Right atrium auricular region (tissue), 2 donors: ENCODE data around the gene ADAMTS17. TPM values are rescaled to one million over a fixed set of nuclear protein-coding genes. Genes with fewer than 3 reads are reported as not detected.

Source experiments
- DNase-seq: peaks from one replicate; pipeline ENCODE4 v3.0.0-alpha.2; 2019; ENCODE audit warnings: low spot score
- H3K27ac ChIP-seq, 2 donors: fragments of 200-600 bp; sonication (generic); 1 replicate in 1 of 2; 2 replicates in 1 of 2; pipeline ENCODE4 v1.5.1; 2016 to 2019
- H3K27me3 ChIP-seq, 2 donors: fragments of 200-600 bp; sonication (generic); one replicate each; pipeline versions ENCODE4 v1.5.1 to v1.6.0; 2017 to 2019
- H3K36me3 ChIP-seq: fragments of 200-600 bp; sonication (generic); one replicate; pipeline ENCODE4 v1.5.1; 2016
- H3K4me1 ChIP-seq, 2 donors: fragments of 200-600 bp; sonication (generic); one replicate each; pipeline versions ENCODE4 v1.5.1 to v1.6.0; 2017 to 2019
- H3K4me3 ChIP-seq, 2 donors: fragments of 200-600 bp; sonication (generic); 1 replicate in 1 of 2; 2 replicates in 1 of 2; pipeline ENCODE4 v1.5.1; 2017 to 2019; ENCODE audit warnings: mild to moderate bottlenecking in 1 of 2, moderate library complexity in 1 of 2
- H3K9me3 ChIP-seq, 2 donors: fragments of 200-600 bp; sonication (generic); one replicate each; pipeline ENCODE4 v1.5.1; 2019
- total RNA-seq, 2 donors: library from RNA; depleted of rRNA; stranded (reverse); fragments of >200 nt; gene quantifications; one replicate each; pipeline ENCODE4 v1.1.0, GENCODE V29; 2016
- TF ChIP-seq, protein P1 (sequence below), 2 donors: fragments of 200-600 bp; sonication (generic); IDR thresholded peaks; one replicate each; pipeline ENCODE4 v1.5.1; 2019; ENCODE audit warnings: antibody characterized with exemption in 2 of 2

Gene ADAMTS17
- total RNA-seq, 2 donors from 2014 or later = 3.6 to 4.4 TPM

DNA sequence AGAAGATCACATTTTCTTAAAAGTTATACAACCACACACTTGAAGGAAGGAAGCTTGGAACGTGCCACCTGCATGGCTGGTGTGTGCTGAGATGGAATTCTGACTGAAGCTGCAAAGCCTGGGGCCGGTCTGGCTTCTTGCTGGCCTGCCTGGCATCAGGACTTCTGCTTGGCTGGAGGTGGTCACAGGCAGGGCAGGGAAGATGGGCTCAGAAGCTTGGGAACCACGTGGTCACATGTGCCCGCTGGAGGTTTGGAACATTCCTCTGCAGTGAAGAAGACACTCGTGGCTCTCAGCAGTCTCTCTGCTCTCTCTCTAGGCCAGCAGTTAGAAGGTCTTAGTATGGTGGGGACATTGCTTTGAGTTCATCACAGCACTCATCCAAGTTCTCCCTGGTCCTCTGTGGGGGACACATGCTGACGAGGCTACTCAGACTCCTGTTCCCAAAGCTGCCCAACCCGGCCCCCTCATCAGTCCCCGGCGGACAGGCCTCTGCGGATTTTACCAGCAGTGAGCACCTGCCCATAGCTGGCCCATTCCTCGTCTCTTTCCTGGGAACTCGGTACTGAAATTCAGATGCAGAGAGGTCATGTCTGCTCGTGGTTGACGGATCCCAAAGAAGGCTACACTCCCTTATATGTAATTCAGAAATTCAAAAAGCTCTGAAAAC lies 229.0 kb downstream of the ADAMTS17 start:
- Histone ChIP-seq H3K4me3 (no peak overlapping the region), H3K27ac (peak overlapping the region; percentile 91 to 95), H3K36me3 (no peaks in the 10 kb centered on the region), H3K27me3 (no peaks in the 10 kb centered on the region), H3K4me1 (peaks cover 0 to 66% of the 10 kb centered on the region in 2 donors), H3K9me3 (no peaks in the 10 kb centered on the region)
- no peak for DNase-seq
- TF ChIP-seq, protein P1, sequence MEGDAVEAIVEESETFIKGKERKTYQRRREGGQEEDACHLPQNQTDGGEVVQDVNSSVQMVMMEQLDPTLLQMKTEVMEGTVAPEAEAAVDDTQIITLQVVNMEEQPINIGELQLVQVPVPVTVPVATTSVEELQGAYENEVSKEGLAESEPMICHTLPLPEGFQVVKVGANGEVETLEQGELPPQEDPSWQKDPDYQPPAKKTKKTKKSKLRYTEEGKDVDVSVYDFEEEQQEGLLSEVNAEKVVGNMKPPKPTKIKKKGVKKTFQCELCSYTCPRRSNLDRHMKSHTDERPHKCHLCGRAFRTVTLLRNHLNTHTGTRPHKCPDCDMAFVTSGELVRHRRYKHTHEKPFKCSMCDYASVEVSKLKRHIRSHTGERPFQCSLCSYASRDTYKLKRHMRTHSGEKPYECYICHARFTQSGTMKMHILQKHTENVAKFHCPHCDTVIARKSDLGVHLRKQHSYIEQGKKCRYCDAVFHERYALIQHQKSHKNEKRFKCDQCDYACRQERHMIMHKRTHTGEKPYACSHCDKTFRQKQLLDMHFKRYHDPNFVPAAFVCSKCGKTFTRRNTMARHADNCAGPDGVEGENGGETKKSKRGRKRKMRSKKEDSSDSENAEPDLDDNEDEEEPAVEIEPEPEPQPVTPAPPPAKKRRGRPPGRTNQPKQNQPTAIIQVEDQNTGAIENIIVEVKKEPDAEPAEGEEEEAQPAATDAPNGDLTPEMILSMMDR (IDR thresholded peaks at IDR 0.05) = no peak

DNA sequence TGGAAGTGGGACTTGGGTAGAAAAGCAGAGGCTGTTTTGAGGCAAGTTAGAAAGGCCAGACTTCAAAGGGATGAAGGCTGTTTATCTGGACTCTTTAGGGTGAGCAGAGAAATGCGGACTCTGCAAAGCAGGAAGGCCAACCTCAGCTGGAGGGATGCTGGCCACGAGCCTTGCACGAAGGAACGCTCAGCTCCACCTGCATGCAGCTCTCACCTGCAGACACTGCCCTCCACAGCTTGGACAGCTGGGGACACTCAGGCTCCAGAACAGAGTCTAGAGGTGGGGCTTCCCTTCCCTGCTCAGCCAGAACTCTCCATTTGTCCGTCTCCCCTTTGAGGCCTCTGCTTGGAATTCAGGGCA lies 229.7 kb downstream of the ADAMTS17 start:
- Histone ChIP-seq H3K4me1 (peaks cover 0 to 67% of the 10 kb centered on the region in 2 donors), H3K27me3 (no peaks in the 10 kb centered on the region), H3K27ac (peak overlapping the region; percentile 91 to 95), H3K9me3 (no peaks in the 10 kb centered on the region), H3K36me3 (no peaks in the 10 kb centered on the region), H3K4me3 (no peak overlapping the region)
- DNase-seq = no peak
- TF ChIP-seq, protein P1 (IDR thresholded peaks at IDR 0.05) = no peak

DNA sequence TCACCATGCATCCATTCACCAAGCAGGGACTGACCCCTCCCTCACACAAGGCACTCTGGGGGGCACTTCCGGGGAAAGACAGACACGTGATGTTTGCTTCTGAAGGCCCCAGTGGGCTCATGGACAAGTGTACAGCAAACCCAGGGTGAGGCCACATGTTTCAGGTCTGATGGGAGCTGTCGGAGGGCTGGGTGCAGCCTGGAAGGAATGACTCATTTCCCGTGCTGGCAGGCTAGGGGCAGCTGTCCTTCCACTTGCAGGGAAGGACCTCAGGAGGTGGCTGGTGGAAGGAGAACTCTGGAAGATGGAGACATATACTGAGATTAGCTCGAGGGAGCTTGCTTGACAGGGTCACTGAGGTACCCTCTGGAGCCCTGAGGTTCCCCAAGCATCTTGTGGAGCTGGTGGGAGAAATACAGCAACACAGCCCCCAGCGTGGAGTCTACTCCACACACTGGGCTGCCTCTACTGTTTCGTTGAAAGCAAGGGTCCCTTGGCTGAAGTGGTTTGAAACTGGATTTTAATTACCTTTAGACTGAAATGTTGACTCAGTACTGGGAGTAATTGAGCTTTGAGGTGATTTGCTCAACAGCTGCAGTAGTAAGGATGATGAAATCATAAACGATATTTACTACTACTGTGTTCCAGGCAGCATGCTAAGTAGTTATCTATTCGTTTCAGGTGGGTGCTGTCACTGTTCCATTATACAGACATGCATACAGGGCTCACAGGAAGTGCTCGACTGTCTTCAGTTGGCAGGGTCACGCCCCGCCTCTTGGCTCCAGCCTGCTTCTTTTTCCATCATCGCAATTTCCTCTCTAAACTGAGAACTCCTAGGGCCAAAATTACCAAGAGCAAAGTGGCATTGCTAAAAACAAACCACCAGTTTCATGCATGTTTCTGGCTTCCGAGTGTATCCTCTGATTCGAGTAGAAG lies 230.4 kb downstream of the ADAMTS17 start:
- Histone ChIP-seq H3K9me3 (no peaks in the 10 kb centered on the region), H3K27ac (peak overlapping the region; percentile 91 to 95), H3K4me3 (no peak overlapping the region), H3K4me1 (peaks cover 0 to 67% of the 10 kb centered on the region in 2 donors), H3K36me3 (no peaks in the 10 kb centered on the region), H3K27me3 (no peaks in the 10 kb centered on the region)
- TF ChIP-seq, protein P1 (IDR thresholded peaks at IDR 0.05) = no peak
- peak; percentile 95 for DNase-seq

DNA sequence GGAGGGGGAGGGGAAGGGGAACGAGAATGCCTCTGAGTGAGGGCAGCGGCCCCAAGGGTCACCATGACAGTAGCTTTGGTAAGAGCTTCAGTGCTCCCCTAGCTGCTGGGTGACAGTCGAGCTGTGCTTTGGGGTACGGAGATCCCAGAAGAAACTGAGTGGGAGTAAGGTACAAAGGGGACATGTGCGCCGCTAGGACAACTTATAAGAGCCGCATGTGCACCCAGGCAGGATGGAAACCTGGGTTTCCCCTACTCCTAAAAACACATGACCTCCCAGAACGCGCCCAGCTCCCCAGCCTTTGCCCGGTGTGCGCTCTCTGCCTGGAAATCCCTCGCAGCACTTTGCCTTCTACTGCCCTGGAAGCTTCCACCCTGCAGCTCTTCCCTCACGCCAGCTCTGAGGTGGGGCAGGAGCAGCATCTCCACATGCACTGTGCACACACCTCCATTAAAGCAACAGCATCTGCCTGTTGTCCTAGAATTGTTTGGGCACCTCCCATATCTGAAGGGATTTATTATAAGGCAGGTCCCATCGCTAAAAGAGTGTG lies 232.2 kb downstream of the ADAMTS17 start:
- TF ChIP-seq, protein P1 (IDR thresholded peaks at IDR 0.05) = no peak
- peak; percentile 44 for DNase-seq
- no peak overlapping the region for H3K27ac ChIP-seq
- no peaks in the 10 kb centered on the region for H3K9me3 ChIP-seq
- H3K4me3 ChIP-seq = no peak overlapping the region
- no peaks in the 10 kb centered on the region for H3K27me3 ChIP-seq
- H3K4me1 ChIP-seq = peaks cover 0 to 49% of the 10 kb centered on the region in 2 donors
- H3K36me3 ChIP-seq = no peaks in the 10 kb centered on the region

DNA sequence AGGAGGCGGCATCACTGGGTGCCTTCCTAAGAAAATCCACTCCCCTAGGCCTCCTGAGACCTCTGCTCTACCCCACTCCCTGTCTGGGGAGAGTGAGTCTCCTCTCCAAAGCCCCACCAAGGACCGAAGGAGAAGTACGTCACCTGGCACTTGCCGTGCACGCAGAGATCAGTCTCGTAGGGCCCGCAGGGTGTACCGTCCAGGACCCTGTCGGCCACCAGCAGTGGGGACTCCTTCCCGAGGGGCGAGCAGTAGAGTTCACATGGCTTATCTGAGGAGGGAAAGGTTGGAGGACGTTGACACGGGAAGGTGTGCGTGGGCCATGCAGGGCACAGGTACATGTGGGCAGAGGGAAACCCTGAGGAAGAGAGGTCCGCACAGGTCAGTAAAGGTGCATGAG lies 232.9 kb downstream of the ADAMTS17 start:
- Histone ChIP-seq H3K27me3 (no peaks in the 10 kb centered on the region), H3K27ac (no peak overlapping the region), H3K9me3 (no peaks in the 10 kb centered on the region), H3K4me3 (no peak overlapping the region), H3K4me1 (peaks cover 0 to 43% of the 10 kb centered on the region in 2 donors), H3K36me3 (no peaks in the 10 kb centered on the region)
- TF ChIP-seq, protein P1 (IDR thresholded peaks at IDR 0.05) = no peak
- peak; percentile 46 for DNase-seq
